GM18517 (cell line): Measurements from ENCODE around the gene ZNF680.
"Not testable (repeated sequence)": the region's sequence is repeated elsewhere in the genome, so short reads cannot be mapped to it uniquely, and the experiment has no call there.

Experiments
- ATAC-seq: cut with Tn5 transposase; IDR thresholded peaks from one replicate; pipeline ENCODE4 v1.9.1; 2021; ENCODE audit warnings: mild to moderate bottlenecking, moderate library complexity; ENCODE audit not compliant: unreplicated experiment

ZNF680 gene

GRCh38 chr7:64562626-64563278, at the start of gene ZNF680:
Gene ZNF680 (minus strand): TSS chr7:64563071. CDS start chr7:64562954, 117 bp downstream.
- ATAC-seq, result peak; percentile 100

DNA sequence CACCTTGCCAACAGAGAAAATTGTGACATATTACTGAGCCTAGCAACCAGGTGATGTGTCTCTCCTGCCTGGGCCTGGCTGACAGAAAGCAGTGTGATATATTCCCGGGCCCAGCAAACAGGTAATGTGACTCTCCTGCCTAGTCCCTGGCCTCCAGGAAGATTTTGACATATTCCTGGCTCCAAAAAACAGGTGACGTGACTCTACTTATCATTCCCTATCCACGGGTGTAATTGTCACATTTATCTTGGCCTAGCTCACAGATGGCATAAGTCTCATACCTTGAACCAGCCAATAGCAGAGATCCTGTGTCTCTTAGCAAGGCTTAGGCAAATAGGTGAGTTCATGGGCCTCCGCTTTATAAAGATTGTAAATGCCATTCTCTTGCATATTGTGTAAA, 49.6 kb upstream of the ZNF680 start:
- ATAC-seq, result no peak

- no peak for ATAC-seq
Observed at GRCh38 chr7:64611717-64612116, 48.8 kb upstream of the ZNF680 start.

GRCh38 chr7:64610997-64611396, 48.1 kb upstream of the ZNF680 start:
- no peak for ATAC-seq

DNA sequence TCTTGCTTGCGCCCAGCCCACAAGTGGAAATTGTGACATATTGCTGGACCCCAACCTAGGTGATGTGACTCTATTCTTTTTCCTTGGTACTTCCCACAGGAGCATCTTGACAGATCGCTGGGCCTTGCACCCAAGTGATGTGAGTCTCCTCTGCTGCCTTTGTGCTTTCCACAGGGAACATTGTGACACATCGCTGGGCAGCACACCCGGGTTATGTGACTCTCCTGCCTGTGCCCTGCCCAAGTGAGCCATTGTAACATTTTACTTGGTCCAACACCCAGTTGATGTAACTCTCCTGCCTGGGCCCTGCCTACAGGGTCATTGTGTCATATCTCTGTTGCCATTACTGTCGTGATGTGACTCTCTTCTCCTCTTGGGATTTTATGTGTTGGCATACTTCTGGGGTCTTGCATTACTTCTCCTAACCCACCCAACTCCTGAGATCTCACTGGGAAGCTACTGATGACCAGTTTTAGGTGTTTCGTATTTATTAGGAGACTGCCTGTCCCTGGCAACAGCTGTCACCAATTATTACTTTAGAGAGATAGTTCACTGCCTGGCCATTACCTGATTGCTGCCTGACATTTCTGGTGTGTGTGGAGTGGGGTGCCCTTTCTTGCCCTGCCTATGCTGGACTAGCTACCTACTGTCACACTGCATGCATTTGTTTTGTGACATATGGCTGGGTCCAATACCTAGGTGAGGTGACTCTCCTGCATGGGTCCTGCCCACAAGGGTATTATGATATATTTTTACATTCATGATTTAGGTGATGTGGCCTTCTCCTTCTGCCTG, 45.4 kb upstream of the ZNF680 start:
- ATAC-seq, result no peak

DNA sequence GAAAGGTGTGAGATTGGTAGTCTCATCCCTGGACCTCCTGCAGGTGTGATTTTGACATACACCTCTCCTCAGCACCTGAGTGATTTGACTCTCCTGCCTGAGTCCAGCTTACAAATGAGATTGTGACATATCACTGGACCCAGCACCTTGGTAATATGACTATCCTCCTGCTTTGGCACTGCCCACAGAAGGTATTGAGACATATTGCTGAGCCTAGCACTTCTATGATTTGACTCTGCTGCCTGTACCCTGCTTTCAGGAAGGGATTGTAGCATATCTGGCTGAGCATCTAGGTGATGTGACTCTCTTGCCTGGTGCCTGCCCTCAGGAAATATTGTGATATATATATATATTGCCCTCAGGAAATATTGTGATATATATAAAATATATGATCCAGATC, 43.5 kb upstream of the ZNF680 start:
- ATAC-seq, result no peak

GRCh38 chr7:64603271-64603670, 40.4 kb upstream of the ZNF680 start:
- no peak for ATAC-seq

DNA sequence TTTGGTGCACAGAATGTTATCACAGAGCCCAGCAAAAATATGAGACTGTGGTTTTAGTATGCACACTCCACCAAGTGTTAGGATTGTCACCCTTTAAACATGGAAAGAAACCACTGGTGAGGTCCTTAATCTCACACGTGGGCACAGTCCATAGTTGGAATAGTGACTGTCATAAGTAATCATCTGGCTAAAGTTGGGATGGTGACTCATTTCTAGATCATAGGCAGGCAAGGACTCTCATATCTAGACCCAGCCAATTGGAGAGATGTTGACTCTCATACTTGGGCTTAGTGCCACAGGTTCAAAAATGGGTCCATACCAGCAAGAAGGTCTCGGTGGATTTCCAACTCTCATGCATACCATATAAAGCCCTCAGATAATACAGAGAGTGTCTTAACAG, 39.6 kb upstream of the ZNF680 start:
- no peak for ATAC-seq

GRCh38 chr7:64602086-64602485, 39.2 kb upstream of the ZNF680 start:
- no peak for ATAC-seq

GRCh38 chr7:64599359-64599758, 36.5 kb upstream of the ZNF680 start:
- ATAC-seq, result no peak

- ATAC-seq, result no peak
Observed at GRCh38 chr7:64590971-64591370, 28.1 kb upstream of the ZNF680 start.

- ATAC-seq, result no peak
Observed at GRCh38 chr7:64581926-64582894, 19.3 kb upstream of the ZNF680 start.

DNA sequence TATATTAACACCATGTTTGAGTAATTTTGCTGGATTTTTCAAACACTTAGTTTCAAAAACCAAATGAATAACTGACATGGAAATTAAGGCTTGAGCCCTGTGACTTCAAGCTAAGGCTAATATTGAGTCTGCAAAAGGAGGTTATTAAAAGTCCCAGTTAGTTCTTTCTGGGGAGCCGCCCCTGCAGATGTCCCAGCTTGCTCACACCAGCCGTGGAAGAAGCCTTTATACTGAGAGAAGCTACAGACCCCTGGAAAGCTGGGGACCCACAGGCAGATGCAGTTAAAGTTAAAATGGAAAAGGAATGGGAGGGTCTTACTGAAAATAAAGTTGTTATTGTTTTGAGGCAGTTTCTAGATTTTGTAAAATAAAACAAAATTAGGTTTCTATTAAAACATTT, 18.5 kb upstream of the ZNF680 start:
- ATAC-seq, result no peak

GRCh38 chr7:64574540-64575099, 11.7 kb upstream of the ZNF680 start:
- ATAC-seq, result peak; percentile 46

- not testable (repeated sequence) for ATAC-seq
Observed at GRCh38 chr7:64570284-64570605, 7.4 kb upstream of the ZNF680 start.

- ATAC-seq, result not testable (repeated sequence)
Observed at GRCh38 chr7:64569372-64570283, 6.8 kb upstream of the ZNF680 start.

GRCh38 chr7:64562256-64562625, 630 bp downstream of the ZNF680 start:
- ATAC-seq, result peak; percentile 3

DNA sequence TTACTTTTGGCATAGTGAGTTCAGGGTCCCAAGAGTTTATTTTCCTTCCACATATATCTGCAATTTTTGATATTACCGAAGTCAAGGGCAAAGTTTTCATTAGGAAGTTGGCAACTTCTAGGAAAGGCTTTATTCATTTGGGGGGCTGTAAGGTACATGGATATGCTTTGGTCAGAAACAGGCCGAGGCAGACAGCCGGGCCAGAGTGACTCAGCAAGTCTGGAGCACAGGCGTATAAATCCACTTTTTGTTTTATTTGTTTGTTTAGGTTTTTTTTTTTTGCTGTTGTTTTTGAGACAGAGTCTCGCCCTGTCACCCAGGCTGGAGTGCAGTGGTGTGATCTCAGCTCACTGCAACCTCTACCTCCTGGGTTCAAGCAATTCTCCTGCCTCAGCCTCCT, 3.7 kb downstream of the ZNF680 start:
- no peak for ATAC-seq

- ATAC-seq, result no peak
Observed at GRCh38 chr7:64558781-64559180, 4.1 kb downstream of the ZNF680 start.

- ATAC-seq, result no peak
Observed at GRCh38 chr7:64558323-64558705, 4.6 kb downstream of the ZNF680 start.
